ENCODE data around the gene SPDEF. TPM values are rescaled to one million over a fixed set of nuclear protein-coding genes. Genes with fewer than 3 reads are reported as not detected.

SPDEF gene
- total and polyA plus RNA-seq, 2 experiments from 2014 or later: 0.69 TPM; not detected in 1

- Histone ChIP-seq H3K4me2 (no peak overlapping the region), H2AFZ (no peak overlapping the region), H3K27me3 (ENCODE audit: insufficient read depth) (no peaks in the 10 kb centered on the region), H3K79me2 (replicated peaks; ENCODE audit: insufficient read depth) (no peaks in the 10 kb centered on the region), H3K27ac (ENCODE audit: low read depth) (no peak overlapping the region), H3K4me3 (no peak overlapping the region), H3K36me3 (ENCODE audit: insufficient read depth) (no peaks in the 10 kb centered on the region), H3K9me2 (ENCODE audit: insufficient read depth) (no peaks in the 10 kb centered on the region), H3K4me1 (ENCODE audit: insufficient read depth) (no peaks in the 10 kb centered on the region), H3F3A (replicated peaks; ENCODE audit: low read depth) (no peaks in the 10 kb centered on the region), H4K20me1 (replicated peaks; ENCODE audit: insufficient read depth) (no peaks in the 10 kb centered on the region)
- Mint-ChIP-seq H3K4me1 (peaks cover 7% of the 10 kb centered on the region), H3K27me3 (ENCODE audit: insufficient read depth, low read depth, poor library complexity) (peaks cover 12% of the 10 kb centered on the region), H3K9me3 (no peaks in the 10 kb centered on the region), H3K36me3 (ENCODE audit: low read depth) (peaks cover 2% of the 10 kb centered on the region; the same call in 1 of the 3 replicates), H3K27ac (no peak overlapping the region), H3K4me3 (no peak overlapping the region)
- TF ChIP-seq NANOG (IDR thresholded peaks at IDR 0.05; ENCODE audit: borderline replicate concordance) (no peak), ZNF462 (CRISPR knock-in tag; IDR thresholded peaks at IDR 0.05) (no peak), EZH2 (IDR thresholded peaks at IDR 0.05; ENCODE audit: low read depth, unreplicated experiment) (no peak), EZH2phosphoT487 (IDR thresholded peaks at IDR 0.05; ENCODE audit: unreplicated experiment) (no peak), POLR2AphosphoS5 (IDR thresholded peaks at IDR 0.05; ENCODE audit: low read depth) (no peak), REST (IDR thresholded peaks at IDR 0.05; ENCODE audit: unreplicated experiment) (no peak), STAT1 (IDR thresholded peaks at IDR 0.05; ENCODE audit: unreplicated experiment) (no peak), ZNF331 (CRISPR knock-in tag; IDR thresholded peaks at IDR 0.05; ENCODE audit: low read depth) (no peak), JUNB (IDR thresholded peaks at IDR 0.05; ENCODE audit: unreplicated experiment) (no peak), ZNF114 (CRISPR knock-in tag; IDR thresholded peaks at IDR 0.05) (no peak), CREB1 (CRISPR knock-in tag; IDR thresholded peaks at IDR 0.05; ENCODE audit: low read depth) (no peak), ETS1 (IDR thresholded peaks at IDR 0.05) (no peak), CTCF (conservative IDR thresholded peaks at IDR 0.05; ENCODE audit: low read depth in 2 of 2) (no peak)
- DNase-seq (ENCODE audit: low spot score) (no peak), ATAC-seq (no peak)
Observed at GRCh38 chr6:34535199-34535598, 20.9 kb downstream of the SPDEF start.
